ENCODE measurements around the gene MOSPD2. TPM values are rescaled to one million over a fixed set of nuclear protein-coding genes. Genes with fewer than 3 reads are reported as not detected.

MOSPD2 gene
- total RNA-seq, 4 donors from 2014 or later = 10.8 to 21.4 (median 17.4) TPM

- TF ChIP-seq POLR2A (IDR thresholded peaks at IDR 0.05) (no peak), CTCF (IDR thresholded peaks at IDR 0.05) (no peak), EP300 (IDR thresholded peaks at IDR 0.05; ENCODE audit: low read depth) (no peak), POLR2AphosphoS5 (IDR thresholded peaks at IDR 0.05) (no peak)
- no peak overlapping the region for H3K4me3 ChIP-seq
- DNase-seq = no peak
- H3K36me3 ChIP-seq = no peaks in the 10 kb centered on the region
- no peak overlapping the region for H3K27ac ChIP-seq
- H3K9me3 ChIP-seq = no peaks in the 10 kb centered on the region
- no peaks in the 10 kb centered on the region for H3K4me1 ChIP-seq
- intact Hi-C loops (cut with DNase I; ENCODE audit: low total_unique reads) = no loop called here
- 86% methylated on average over 3 of the region's 3 CpGs; no CpG with 5 or more reads in 1 of the 2 donors for WGBS, 2 donors (ENCODE audit: low coverage in 1 of 2)
- no peaks in the 10 kb centered on the region for H3K27me3 ChIP-seq
- in situ Hi-C loops (cut with MboI; ENCODE audit: low pct_ligation_motif_present in 1 of 4, low pct_unique_long_range_greater_than_20kb in 1 of 4, low sequenced_read_pairs in 3 of 4) = no loop called here
These were observed 68.1 kb downstream of the MOSPD2 start for GRCh38 chrX:14941301-14941700.

GRCh38 chrX:14942341-14942740 lies 69.1 kb downstream of the MOSPD2 start:
- in situ Hi-C loops (cut with MboI; ENCODE audit: low pct_ligation_motif_present in 1 of 4, low pct_unique_long_range_greater_than_20kb in 1 of 4, low sequenced_read_pairs in 3 of 4) = no loop called here
- WGBS, 2 donors (ENCODE audit: low coverage in 1 of 2) = 70 to 85% methylated on average over 3 of the region's 3 CpGs
- no peak for TF ChIP-seq EP300 (IDR thresholded peaks at IDR 0.05; ENCODE audit: low read depth)
- no peak for TF ChIP-seq CTCF (IDR thresholded peaks at IDR 0.05)
- TF ChIP-seq POLR2A (IDR thresholded peaks at IDR 0.05) = no peak
- no peak for TF ChIP-seq POLR2AphosphoS5 (IDR thresholded peaks at IDR 0.05)
- Histone ChIP-seq H3K9me3 (no peaks in the 10 kb centered on the region), H3K27me3 (no peaks in the 10 kb centered on the region), H3K4me3 (no peak overlapping the region), H3K27ac (no peak overlapping the region), H3K4me1 (no peaks in the 10 kb centered on the region), H3K36me3 (no peaks in the 10 kb centered on the region)
- intact Hi-C loops (cut with DNase I; ENCODE audit: low total_unique reads) = no loop called here
- DNase-seq = no peak

GRCh38 chrX:14943962-14944361 lies 70.7 kb downstream of the MOSPD2 start:
- H3K27me3 ChIP-seq = no peaks in the 10 kb centered on the region
- DNase-seq = no peak
- no peak for TF ChIP-seq POLR2AphosphoS5 (IDR thresholded peaks at IDR 0.05)
- TF ChIP-seq EP300 (IDR thresholded peaks at IDR 0.05; ENCODE audit: low read depth) = no peak
- no peak for TF ChIP-seq CTCF (IDR thresholded peaks at IDR 0.05)
- no peak for TF ChIP-seq POLR2A (IDR thresholded peaks at IDR 0.05)
- no peaks in the 10 kb centered on the region for H3K9me3 ChIP-seq
- no peak overlapping the region for H3K27ac ChIP-seq
- no peaks in the 10 kb centered on the region for H3K4me1 ChIP-seq
- 55% methylated on average over 2 of the region's 2 CpGs; no CpG with 5 or more reads in 1 of the 2 donors for WGBS, 2 donors (ENCODE audit: low coverage in 1 of 2)
- H3K36me3 ChIP-seq = no peaks in the 10 kb centered on the region
- intact Hi-C loops (cut with DNase I; ENCODE audit: low total_unique reads) = no loop called here
- H3K4me3 ChIP-seq = no peak overlapping the region
- in situ Hi-C loops (cut with MboI; ENCODE audit: low pct_ligation_motif_present in 1 of 4, low pct_unique_long_range_greater_than_20kb in 1 of 4, low sequenced_read_pairs in 3 of 4) = no loop called here

- Histone ChIP-seq H3K4me1 (no peaks in the 10 kb centered on the region), H3K4me3 (no peak overlapping the region), H3K27me3 (no peaks in the 10 kb centered on the region), H3K36me3 (no peaks in the 10 kb centered on the region), H3K9me3 (no peaks in the 10 kb centered on the region), H3K27ac (no peak overlapping the region)
- WGBS, 2 donors (ENCODE audit: low coverage in 1 of 2) = 87 to 94% methylated on average over 3 to 5 of the region's 5 CpGs
- intact Hi-C loops (cut with DNase I; ENCODE audit: low total_unique reads) = no loop called here
- no peak for DNase-seq
- TF ChIP-seq EP300 (IDR thresholded peaks at IDR 0.05; ENCODE audit: low read depth) (no peak), POLR2AphosphoS5 (IDR thresholded peaks at IDR 0.05) (no peak), POLR2A (IDR thresholded peaks at IDR 0.05) (no peak), CTCF (IDR thresholded peaks at IDR 0.05) (no peak)
- in situ Hi-C loops (cut with MboI; ENCODE audit: low pct_ligation_motif_present in 1 of 4, low pct_unique_long_range_greater_than_20kb in 1 of 4, low sequenced_read_pairs in 3 of 4) = no loop called here
These were observed 73.5 kb downstream of the MOSPD2 start for GRCh38 chrX:14946606-14947155.

Data from transverse colon (tissue), 4 donors.